NCI-H2196 (cell line): Measurements from ENCODE around the gene PGM2.
"Not testable (repeated sequence)": the region's sequence is repeated elsewhere in the genome, so short reads cannot be mapped to it uniquely, and the experiment has no call there.

Experiments used
- DNase-seq: peaks from one replicate; lab custom pipeline; 2025; ENCODE audit not compliant: unreplicated experiment; lab: John Stamatoyannopoulos, UW

The PGM2 gene

DNA sequence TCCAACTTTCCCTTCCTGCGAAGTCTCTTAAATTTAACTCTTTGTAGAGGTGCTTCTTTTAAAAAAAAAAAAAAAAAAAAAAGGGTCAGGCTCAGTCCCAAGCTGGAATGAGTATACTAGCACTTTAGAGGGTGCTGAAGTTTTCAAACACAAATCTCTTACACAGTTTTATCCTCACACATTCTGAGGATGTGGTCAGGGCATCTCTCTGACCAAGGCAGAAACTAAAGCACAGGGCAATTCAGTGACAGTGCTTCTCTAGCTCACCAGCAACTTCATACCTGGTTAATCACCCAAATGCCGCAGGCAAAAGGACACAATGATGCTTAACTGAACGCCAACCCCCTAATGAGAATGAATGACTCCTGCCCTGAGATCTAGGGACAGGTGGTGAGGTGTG is 9.8 kb upstream of the PGM2 start:
- DNase-seq, result no peak

GRCh38 chr4:37818752-37819151 is 7.7 kb upstream of the PGM2 start:
- no peak for DNase-seq

DNA sequence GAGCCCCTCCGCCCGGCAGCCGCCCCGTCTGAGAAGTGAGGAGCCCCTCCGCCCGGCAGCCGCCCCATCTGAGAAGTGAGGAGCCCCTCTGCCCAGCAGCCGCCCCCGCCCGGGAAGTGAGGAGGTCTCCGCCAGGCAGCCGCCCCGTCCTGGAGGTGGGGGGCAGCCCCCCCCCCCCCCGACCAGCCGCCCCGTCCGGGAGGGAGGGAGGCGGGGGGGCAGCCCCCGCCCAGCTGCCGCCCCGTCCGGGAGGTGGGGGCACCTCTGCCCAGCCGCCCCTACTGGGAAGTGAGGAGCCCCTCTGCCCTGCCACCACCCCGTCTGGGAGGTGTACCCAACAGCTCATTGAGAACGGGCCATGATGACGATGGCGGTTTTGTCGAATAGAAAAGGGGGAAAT is 6.0 kb upstream of the PGM2 start:
- not testable (repeated sequence) for DNase-seq

GRCh38 chr4:37821953-37822605 is 4.4 kb upstream of the PGM2 start:
- peak; percentile 30 for DNase-seq

- DNase-seq, result not testable (repeated sequence)
Measured at GRCh38 chr4:37825501-37825900, 985 bp upstream of the PGM2 start.

DNA sequence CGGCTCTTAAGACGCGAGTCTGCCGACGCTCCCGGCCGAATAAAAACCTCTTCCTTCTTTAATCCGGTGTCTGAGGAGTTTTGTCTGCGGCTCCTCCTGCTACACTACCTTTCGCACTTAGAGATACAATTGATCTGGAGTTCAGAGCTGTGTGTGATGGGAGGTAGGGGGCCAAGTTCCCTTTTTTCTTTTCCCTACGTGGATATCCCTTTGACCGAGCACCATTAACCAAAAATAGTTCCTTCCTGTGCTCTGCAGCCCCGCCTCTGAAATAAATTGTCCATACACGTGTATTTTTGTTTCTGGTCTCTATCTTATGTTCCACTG is 555 bp upstream of the PGM2 start:
- no peak for DNase-seq

GRCh38 chr4:37827030-37827685 is 672 bp downstream of the PGM2 start:
- DNase-seq, result no peak

- no peak for DNase-seq
Measured at GRCh38 chr4:37827802-37828321, 1.4 kb downstream of the PGM2 start.

DNA sequence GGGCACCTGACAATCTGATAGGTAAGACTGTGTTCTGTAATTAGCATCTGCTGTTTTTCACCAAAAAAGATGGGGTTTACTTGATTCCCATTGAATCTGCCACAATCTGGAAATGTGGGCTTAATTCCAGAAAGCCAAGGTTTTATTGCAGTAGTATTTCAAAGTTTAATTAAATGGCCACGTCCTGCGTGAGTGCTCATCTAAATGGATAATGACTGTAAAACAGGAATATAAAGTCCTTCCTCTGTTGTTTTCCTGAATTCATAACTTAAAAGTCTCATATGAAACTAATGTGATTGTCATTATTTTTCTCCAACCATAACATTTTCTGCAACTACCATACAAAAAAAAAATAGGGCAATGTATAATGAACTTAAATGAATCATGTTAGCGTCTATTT is 2.4 kb downstream of the PGM2 start:
- DNase-seq, result no peak

- DNase-seq, result no peak
Measured at GRCh38 chr4:37830640-37831039, 4.2 kb downstream of the PGM2 start.

- DNase-seq, result no peak
Measured at GRCh38 chr4:37835031-37835430, 8.5 kb downstream of the PGM2 start.

DNA sequence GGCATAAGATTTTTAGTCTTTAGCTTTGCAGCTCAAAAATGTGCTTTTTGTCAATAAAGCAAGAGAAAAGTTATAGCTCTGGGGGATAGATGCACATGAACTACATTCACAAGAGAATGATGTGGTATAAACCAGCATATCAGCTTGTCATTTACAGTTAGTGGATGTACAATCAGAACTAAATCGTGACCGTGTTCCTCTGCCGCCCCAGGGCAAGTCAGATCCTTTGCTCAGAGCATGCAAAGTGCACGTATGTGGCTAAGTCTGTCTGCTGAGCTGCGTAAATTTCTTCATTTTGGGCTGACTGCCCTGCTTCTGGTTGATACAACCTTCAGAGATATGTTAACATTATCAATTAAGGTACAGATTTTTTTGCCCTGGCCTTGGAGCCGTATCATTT is 9.3 kb downstream of the PGM2 start:
- no peak for DNase-seq

- no peak for DNase-seq
Measured at GRCh38 chr4:37836274-37836673, 9.8 kb downstream of the PGM2 start.

- no peak for DNase-seq
Measured at GRCh38 chr4:37836838-37837440, 10.5 kb downstream of the PGM2 start.

- DNase-seq, result no peak
Measured at GRCh38 chr4:37837446-37837845, 11.0 kb downstream of the PGM2 start.

DNA sequence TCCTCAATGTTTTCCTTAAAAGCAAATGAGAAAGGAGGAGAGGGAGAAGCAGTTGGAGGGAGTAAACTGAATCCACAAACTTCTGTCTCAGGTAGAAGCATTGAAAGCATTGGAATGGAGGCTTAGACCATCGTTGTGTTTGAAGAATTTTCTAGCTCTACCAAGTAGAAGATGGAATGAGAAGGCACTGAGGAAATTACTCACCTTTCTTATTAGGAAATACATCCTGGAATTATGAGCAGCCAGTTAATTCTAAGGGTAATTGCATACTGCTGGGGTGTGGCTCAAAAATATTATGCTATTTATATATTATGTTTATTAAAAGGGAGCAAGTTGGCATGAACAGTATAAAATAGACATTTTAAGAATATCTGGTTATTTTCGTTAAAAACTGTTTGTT is 12.9 kb downstream of the PGM2 start:
- no peak for DNase-seq

GRCh38 chr4:37844204-37844603 is 17.7 kb downstream of the PGM2 start:
- no peak for DNase-seq

GRCh38 chr4:37845201-37845600 is 18.7 kb downstream of the PGM2 start:
- DNase-seq, result no peak

DNA sequence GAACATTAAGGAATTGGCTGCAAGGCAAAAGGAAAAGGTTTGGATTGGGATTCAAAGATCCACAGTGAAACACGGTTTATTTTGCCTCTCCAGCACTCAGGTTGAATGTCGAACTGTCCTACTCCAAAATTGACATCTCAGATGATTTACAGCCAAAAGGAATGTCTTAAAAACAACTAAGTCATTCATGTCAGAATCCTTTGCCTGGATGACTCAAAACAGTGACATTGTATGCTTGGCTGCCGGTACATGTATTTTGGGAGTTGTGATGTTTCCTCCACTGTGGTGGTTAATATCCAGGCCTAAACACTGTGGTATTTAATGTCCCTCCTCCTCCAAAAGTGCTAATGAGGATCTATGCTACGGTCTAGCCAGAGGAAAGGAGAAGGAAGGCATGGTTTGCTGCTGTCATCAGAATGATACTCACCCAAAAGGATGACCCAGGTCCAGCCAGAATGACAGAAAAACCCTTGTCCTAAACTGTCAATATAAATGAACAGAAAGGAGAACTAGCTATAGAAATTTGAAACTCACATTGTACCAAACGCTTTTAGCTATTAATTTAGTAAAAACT is 20.9 kb downstream of the PGM2 start:
- DNase-seq, result no peak

DNA sequence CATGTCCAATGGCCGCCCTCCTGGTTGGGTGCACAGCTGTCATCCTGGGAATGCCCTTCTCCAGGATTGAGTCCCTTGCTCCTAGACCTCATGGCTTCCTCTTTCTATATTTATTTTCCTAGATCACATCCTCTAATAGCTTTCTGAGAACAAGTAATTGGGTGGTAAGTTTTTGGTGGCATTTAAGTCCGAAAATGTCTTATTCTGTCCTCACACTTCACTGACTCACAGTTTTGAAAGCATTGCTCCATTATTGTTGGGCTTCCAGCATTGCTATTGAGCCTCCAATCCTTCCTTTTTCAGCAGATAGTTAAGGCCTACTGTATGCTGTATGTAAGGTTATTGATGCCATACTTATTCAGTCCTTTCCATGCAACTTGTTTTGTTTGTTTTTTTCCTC is 25.9 kb downstream of the PGM2 start:
- DNase-seq, result no peak

GRCh38 chr4:37858112-37858511 is 31.6 kb downstream of the PGM2 start:
- no peak for DNase-seq

- no peak for DNase-seq
Measured at GRCh38 chr4:37858872-37859271, 32.4 kb downstream of the PGM2 start.
